Measurements from ENCODE around the gene CFAP57. TPM values are rescaled to one million over a fixed set of nuclear protein-coding genes. Genes with fewer than 3 reads are reported as not detected.

Gene CFAP57
- total and polyA plus RNA-seq, 2 of the 13 experiments (the other 11 are each of a cell fraction or from before 2014, with no cell fraction given), result 0.01 TPM; not detected in 1

- no peak overlapping the region for H3K27ac ChIP-seq (ENCODE audit: extremely low read length, insufficient read depth, low read length)
- POLR2A ChIA-PET, result no interaction called here
- ATAC-seq, result no peak
- DNase-seq (ENCODE audit: low spot score), result no peak
- H4K20me1 ChIP-seq (ENCODE audit: insufficient read depth, low read length), result no peaks in the 10 kb centered on the region
- no peak overlapping the region for H3K9ac ChIP-seq (ENCODE audit: insufficient read depth, low read depth, low read length)
- H3K4me3 ChIP-seq (replicated peaks in 1 of 3; ENCODE audit: insufficient read depth in 1 of 3, low read depth in 2 of 3, low read length in 3 of 3), result no peak overlapping the region
- H3K9me3 ChIP-seq (ENCODE audit: low read length), result no peaks in the 10 kb centered on the region
- no peaks in the 10 kb centered on the region for H3K79me2 ChIP-seq (ENCODE audit: insufficient read depth, low read length)
- H3K27me3 ChIP-seq (ENCODE audit: control insufficient read depth in 1 of 2, insufficient read depth in 2 of 2, low read length in 2 of 2), result peaks cover 0 to 1% of the 10 kb centered on the region in 2 experiments; a peak in 1 of 5 replicates
- BruUV-seq (replicated peaks), result no TSS peak
- H3K4me2 ChIP-seq (ENCODE audit: low read depth, low read length), result no peak overlapping the region
- H2AFZ ChIP-seq (ENCODE audit: low read length), result no peak overlapping the region
- CTCF ChIA-PET (ENCODE audit: low intra/inter-chr PET ratio, low total read pairs), result no interaction called here
- H3K36me3 ChIP-seq (replicated peaks in 1 of 2; ENCODE audit: control insufficient read depth in 1 of 2, insufficient read depth in 2 of 2, low read length in 2 of 2), result no peaks in the 10 kb centered on the region
- no peaks in the 10 kb centered on the region for H3K4me1 ChIP-seq (ENCODE audit: insufficient read depth, low read length)
- 94% methylated on average over 6 of the region's 6 CpGs for WGBS (ENCODE audit: low lambda C conversion rate)
- FAIRE-seq, result no peak
- in situ Hi-C loops (cut with HindIII; ENCODE audit: extremely low pct_ligation_motif_present, low pct_unique_long_range_greater_than_20kb), result no loop called here
- intact Hi-C loops (cut with micrococcal nuclease; ENCODE audit: unreplicated experiment), result no loop called here
- TF ChIP-seq AKAP8 (CRISPR knock-in tag; IDR thresholded peaks at IDR 0.05) (no peak), MATR3 (CRISPR knock-in tag; IDR thresholded peaks at IDR 0.05) (no peak), ZBTB26 (CRISPR knock-in tag; IDR thresholded peaks at IDR 0.05; ENCODE audit: borderline replicate concordance) (no peak), ZXDC (CRISPR knock-in tag; IDR thresholded peaks at IDR 0.05) (no peak), MIER3 (CRISPR knock-in tag; IDR thresholded peaks at IDR 0.05; ENCODE audit: borderline replicate concordance) (no peak), ZNF780A (CRISPR knock-in tag; IDR thresholded peaks at IDR 0.05) (no peak), MXI1 (IDR thresholded peaks at IDR 0.05; ENCODE audit: borderline replicate concordance, low read depth, low read length) (no peak), TSC22D2 (CRISPR knock-in tag; IDR thresholded peaks at IDR 0.05; ENCODE audit: borderline replicate concordance) (no peak), RNF2 (conservative IDR thresholded peaks at IDR 0.05; ENCODE audit: low read depth) (no peak), CREBL2 (CRISPR knock-in tag; IDR thresholded peaks at IDR 0.05; ENCODE audit: borderline replicate concordance) (no peak)
These were observed 18.7 kb upstream of the CFAP57 start for GRCh38 chr1:43153443-43153842.
